ENCODE measurements around the gene COL5A2.

COL5A2 gene

GRCh38 chr2:189204322-189204941, 24.9 kb upstream of the COL5A2 start:
- H3K27me3 ChIP-seq (ENCODE audit: low read length): no peaks in the 10 kb centered on the region
- TF ChIP-seq EZH2phosphoT487 (conservative IDR thresholded peaks at IDR 0.05; ENCODE audit: low read length) (no peak), CTCF (IDR thresholded peaks at IDR 0.05; ENCODE audit: insufficient read depth, low read length, poor library complexity, severe bottlenecking) (no peak)
- H3K79me2 ChIP-seq (ENCODE audit: insufficient read depth, low read length): no peaks in the 10 kb centered on the region
- no peak overlapping the region for H3K4me2 ChIP-seq (ENCODE audit: low read depth, low read length, poor library complexity, severe bottlenecking)
- no peaks in the 10 kb centered on the region for H3F3A ChIP-seq (ENCODE audit: insufficient read depth)
- no peak overlapping the region for H3K9ac ChIP-seq (ENCODE audit: low read length)
- H3K36me3 ChIP-seq (ENCODE audit: low read length): no peaks in the 10 kb centered on the region
- H3K27ac ChIP-seq (ENCODE audit: low read depth, low read length): no peak overlapping the region
- H2AFZ ChIP-seq (ENCODE audit: low read depth, low read length, severe bottlenecking): no peak overlapping the region
- no peaks in the 10 kb centered on the region for H3K9me2 ChIP-seq (replicated peaks; ENCODE audit: insufficient read depth, low read length)
- no peaks in the 10 kb centered on the region for H4K20me1 ChIP-seq (ENCODE audit: low read depth, low read length)
- no peaks in the 10 kb centered on the region for H3K9me3 ChIP-seq (ENCODE audit: insufficient read depth, low read length)
- H3K4me3 ChIP-seq (ENCODE audit: insufficient read depth, low read length, poor library complexity, severe bottlenecking): no peak overlapping the region

- Histone ChIP-seq H3K36me3 (ENCODE audit: low read length) (no peaks in the 10 kb centered on the region), H4K20me1 (ENCODE audit: low read depth, low read length) (no peaks in the 10 kb centered on the region), H3K27me3 (ENCODE audit: low read length) (no peaks in the 10 kb centered on the region), H3K79me2 (ENCODE audit: insufficient read depth, low read length) (no peaks in the 10 kb centered on the region), H3K9me2 (replicated peaks; ENCODE audit: insufficient read depth, low read length) (no peaks in the 10 kb centered on the region), H3K9me3 (ENCODE audit: insufficient read depth, low read length) (no peaks in the 10 kb centered on the region), H3K4me2 (ENCODE audit: low read depth, low read length, poor library complexity, severe bottlenecking) (no peak overlapping the region), H3K27ac (ENCODE audit: low read depth, low read length) (no peak overlapping the region), H3K9ac (ENCODE audit: low read length) (no peak overlapping the region), H3K4me3 (ENCODE audit: insufficient read depth, low read length, poor library complexity, severe bottlenecking) (no peak overlapping the region), H2AFZ (ENCODE audit: low read depth, low read length, severe bottlenecking) (no peak overlapping the region), H3F3A (ENCODE audit: insufficient read depth) (no peaks in the 10 kb centered on the region)
- no peak for TF ChIP-seq EZH2phosphoT487 (conservative IDR thresholded peaks at IDR 0.05; ENCODE audit: low read length)
- TF ChIP-seq CTCF (IDR thresholded peaks at IDR 0.05; ENCODE audit: insufficient read depth, low read length, poor library complexity, severe bottlenecking): no peak
Observed at GRCh38 chr2:189203177-189203799, 23.7 kb upstream of the COL5A2 start.

- Histone ChIP-seq H3K4me2 (ENCODE audit: low read depth, low read length, poor library complexity, severe bottlenecking) (no peak overlapping the region), H3K27me3 (ENCODE audit: low read length) (no peaks in the 10 kb centered on the region), H3K4me3 (ENCODE audit: insufficient read depth, low read length, poor library complexity, severe bottlenecking) (no peak overlapping the region), H3K9ac (ENCODE audit: low read length) (no peak overlapping the region), H3K9me2 (replicated peaks; ENCODE audit: insufficient read depth, low read length) (no peaks in the 10 kb centered on the region), H4K20me1 (ENCODE audit: low read depth, low read length) (no peaks in the 10 kb centered on the region), H3K9me3 (ENCODE audit: insufficient read depth, low read length) (no peaks in the 10 kb centered on the region), H2AFZ (ENCODE audit: low read depth, low read length, severe bottlenecking) (no peak overlapping the region), H3F3A (ENCODE audit: insufficient read depth) (no peaks in the 10 kb centered on the region), H3K79me2 (ENCODE audit: insufficient read depth, low read length) (no peaks in the 10 kb centered on the region), H3K36me3 (ENCODE audit: low read length) (no peaks in the 10 kb centered on the region), H3K27ac (ENCODE audit: low read depth, low read length) (no peak overlapping the region)
- TF ChIP-seq EZH2phosphoT487 (conservative IDR thresholded peaks at IDR 0.05; ENCODE audit: low read length) (no peak), CTCF (IDR thresholded peaks at IDR 0.05; ENCODE audit: insufficient read depth, low read length, poor library complexity, severe bottlenecking) (no peak)
Observed at GRCh38 chr2:189199797-189200196, 20.2 kb upstream of the COL5A2 start.
